Renal cortical epithelial cell (primary cell): Measurements from ENCODE around the gene BTN2A1. TPM values are rescaled to one million over a fixed set of nuclear protein-coding genes. Genes with fewer than 3 reads are reported as not detected.
"Not testable (repeated sequence)": the region's sequence is repeated elsewhere in the genome, so short reads cannot be mapped to it uniquely, and the experiment has no call there.

Experiments
- DNase-seq: peaks from one replicate; pipeline ENCODE4 v3.0.0-alpha.2; 2011; ENCODE audit warnings: low read depth
- total RNA-seq: library from RNA; depleted of rRNA; stranded (reverse); fragments of >200 nt; gene quantifications from 2 replicates; pipeline ENCODE4 v1.2.3, GENCODE V29; 2014

Gene BTN2A1
- total RNA-seq, 1 donor from 2014 or later = 13.5 TPM

DNA sequence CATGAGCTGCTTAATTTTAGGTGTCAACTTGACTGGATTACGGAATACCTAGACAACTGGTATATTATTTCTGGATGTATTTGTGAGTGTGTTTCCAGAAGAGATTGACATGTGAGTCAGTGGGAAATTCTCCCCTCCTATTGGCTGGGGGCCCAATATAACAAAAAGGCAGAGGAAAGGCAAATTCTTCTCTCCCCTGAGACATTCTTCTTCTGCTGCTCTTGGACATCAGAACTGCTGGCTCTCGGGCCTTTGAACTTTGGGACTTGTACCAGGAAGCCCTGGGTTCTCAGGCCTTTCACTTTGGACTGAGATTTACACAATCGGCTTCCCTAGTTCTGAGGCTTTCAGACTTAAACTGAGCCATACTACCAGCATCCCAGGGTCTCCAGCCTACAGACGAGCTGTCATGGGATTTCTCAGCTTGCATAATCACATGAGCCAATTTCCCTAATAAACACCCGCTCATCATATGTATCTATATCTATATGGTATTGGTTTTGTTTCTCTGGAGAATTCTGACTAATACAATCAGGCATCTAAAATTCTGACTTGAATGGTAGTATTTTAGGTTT, 25.0 kb upstream of the BTN2A1 start:
- DNase-seq = no peak

GRCh38 chr6:26433680-26434079, 24.1 kb upstream of the BTN2A1 start:
- DNase-seq = not testable (repeated sequence)

GRCh38 chr6:26436018-26436417, 21.7 kb upstream of the BTN2A1 start:
- no peak for DNase-seq

DNA sequence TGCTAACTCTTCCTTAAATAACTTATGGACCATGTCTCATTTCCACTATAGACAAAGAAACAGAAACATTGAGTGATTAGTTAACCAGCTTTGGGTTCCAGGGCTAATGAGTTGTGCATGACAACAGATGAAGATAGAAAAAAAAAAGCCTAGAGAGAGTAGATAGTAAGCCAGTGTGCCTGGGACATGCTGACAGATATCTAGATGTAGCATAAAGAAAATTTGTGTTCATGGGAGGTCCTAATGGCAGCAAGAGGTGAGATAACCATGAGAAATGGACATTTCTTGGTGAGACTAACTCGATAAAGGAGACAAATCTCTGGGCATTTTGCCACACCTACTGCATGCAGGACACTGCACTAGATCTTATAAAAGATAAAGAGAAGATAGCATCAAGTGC, 20.2 kb upstream of the BTN2A1 start:
- DNase-seq = no peak

- no peak for DNase-seq
Observed at GRCh38 chr6:26438000-26438399, 19.8 kb upstream of the BTN2A1 start.

- DNase-seq = no peak
Observed at GRCh38 chr6:26439151-26440125, 18.3 kb upstream of the BTN2A1 start.

- DNase-seq = no peak
Observed at GRCh38 chr6:26440977-26441358, 16.8 kb upstream of the BTN2A1 start.

DNA sequence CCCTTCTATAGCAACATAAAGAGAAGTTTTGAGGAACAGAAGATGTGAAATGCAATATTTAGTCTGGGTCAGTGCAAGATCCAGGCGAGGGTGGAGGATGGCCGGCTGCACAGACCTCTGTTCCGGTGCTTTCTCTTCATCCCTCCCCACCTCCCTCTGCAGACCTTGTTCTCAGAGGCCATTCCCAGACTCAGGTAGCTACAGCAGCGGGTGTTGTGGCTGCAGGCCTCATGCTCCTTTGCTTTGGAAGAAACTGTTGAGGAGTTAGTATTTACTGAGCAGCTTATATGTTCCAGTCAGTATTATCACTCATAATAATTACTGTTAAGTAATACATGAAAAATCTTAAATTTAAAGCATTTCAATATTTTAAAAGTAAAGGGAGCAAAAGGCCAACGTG, 15.8 kb upstream of the BTN2A1 start:
- DNase-seq = no peak

GRCh38 chr6:26445934-26446667, 11.7 kb upstream of the BTN2A1 start:
- no peak for DNase-seq

- no peak for DNase-seq
Observed at GRCh38 chr6:26447257-26447656, 10.5 kb upstream of the BTN2A1 start.

DNA sequence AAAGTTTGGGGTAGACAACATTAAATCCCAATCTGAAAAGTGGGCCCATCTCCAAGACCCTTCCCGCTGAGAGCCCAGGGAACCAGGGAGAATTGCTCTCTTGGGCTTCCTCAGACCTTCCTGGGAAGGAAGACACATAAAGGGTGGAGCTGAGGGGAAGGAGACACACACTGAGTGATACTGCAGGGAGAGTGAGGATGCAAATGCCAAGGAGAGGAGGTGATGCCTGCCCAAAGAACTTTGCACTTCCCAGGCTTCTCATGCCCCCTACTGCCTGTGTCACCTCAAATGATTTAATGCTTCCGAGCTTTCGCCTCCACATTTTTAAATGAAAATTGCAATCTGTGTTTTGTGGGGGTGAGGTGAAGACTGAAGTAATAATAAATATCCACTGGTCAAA, 7.5 kb upstream of the BTN2A1 start:
- DNase-seq = no peak

DNA sequence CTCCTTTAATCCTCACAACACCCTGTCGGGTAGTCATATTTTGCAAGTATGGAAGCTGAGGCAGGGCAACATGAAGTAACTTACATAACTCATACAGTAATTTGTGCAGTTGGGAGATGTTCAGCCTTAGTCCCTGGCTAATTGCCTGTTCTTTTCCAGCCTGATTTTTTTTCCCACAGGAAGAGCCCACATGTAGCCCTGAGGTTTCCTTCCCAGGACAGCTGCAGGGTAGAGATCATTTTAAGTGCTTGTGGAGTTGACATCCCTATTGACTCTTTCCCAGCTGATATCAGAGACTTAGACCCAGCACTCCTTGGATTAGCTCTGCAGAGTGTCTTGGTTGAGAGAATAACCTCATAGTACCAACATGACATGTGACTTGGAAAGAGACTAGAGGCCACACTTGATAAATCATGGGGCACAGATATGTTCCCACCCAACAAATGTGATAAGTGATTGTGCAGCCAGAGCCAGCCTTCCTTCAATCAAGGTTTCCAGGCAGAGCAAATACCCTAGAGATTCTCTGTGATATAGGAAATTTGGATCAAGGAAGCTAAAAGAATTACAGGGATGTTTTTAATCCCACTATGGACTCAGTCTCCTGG, 5.0 kb upstream of the BTN2A1 start:
- DNase-seq = no peak

GRCh38 chr6:26454631-26455030, 3.1 kb upstream of the BTN2A1 start:
- DNase-seq = no peak

GRCh38 chr6:26455357-26455970, 2.3 kb upstream of the BTN2A1 start:
- no peak for DNase-seq

GRCh38 chr6:26457264-26457805, 420 bp upstream of the BTN2A1 start:
- DNase-seq = no peak

DNA sequence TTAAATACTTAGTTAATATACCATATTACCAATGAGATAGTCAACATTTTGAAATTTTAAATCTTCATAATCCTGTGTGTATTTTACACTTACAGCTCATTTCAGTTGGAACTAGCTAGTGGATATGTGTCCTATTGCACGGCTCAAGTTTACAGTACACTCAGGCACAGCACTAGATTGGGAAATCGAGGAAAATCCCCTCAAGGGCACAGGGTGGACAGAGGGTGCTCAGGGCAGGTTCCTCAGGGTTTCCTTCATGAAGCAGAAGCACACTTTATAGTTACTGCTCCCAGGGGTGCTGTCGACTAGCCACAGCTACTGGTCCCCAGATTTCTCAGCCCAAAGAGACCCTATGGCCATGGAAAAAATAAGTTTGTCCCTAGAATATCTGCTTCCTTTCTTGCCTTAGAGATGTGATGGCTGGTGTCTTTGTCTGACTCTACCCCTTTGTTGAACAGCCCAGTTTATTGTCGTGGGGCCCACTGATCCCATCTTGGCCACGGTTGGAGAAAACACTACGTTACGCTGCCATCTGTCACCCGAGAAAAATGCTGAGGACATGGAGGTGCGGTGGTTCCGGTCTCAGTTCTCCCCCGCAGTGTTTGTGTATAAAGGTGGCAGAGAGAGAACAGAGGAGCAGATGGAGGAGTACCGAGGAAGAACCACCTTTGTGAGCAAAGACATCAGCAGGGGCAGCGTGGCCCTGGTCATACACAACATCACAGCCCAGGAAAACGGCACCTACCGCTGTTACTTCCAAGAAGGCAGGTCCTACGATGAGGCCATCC, 1.5 kb downstream of the BTN2A1 start:
- DNase-seq = peak; percentile 19

DNA sequence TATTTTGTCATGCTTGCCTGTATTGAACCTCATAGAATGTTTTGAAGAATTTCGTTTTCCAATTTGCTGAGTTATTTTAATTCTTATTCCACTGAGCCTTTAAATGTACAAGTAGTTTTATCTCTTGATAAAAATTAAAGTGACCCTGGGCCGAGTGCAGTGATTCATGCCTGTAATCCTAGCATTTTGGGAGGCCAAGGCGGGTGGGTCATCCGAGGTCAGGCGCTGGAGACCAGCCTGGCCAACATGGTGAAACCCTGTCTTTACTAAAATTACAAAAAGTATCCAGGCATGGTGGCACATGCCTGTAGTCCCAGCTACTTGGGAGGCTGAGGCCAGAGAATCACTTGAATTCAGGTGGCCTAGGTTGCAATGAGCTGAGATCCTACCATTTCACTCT, 3.6 kb downstream of the BTN2A1 start:
- DNase-seq = not testable (repeated sequence)

- DNase-seq = no peak
Observed at GRCh38 chr6:26464014-26464413, 6.3 kb downstream of the BTN2A1 start.

GRCh38 chr6:26464416-26465131, 6.8 kb downstream of the BTN2A1 start:
- DNase-seq = no peak

GRCh38 chr6:26465776-26466175, 8.0 kb downstream of the BTN2A1 start:
- no peak for DNase-seq
